ENCODE results near the gene HGFAC.

- TF ChIP-seq CTCF (conservative IDR thresholded peaks at IDR 0.05; ENCODE audit: low read depth, low read length) = no peak
- TF ChIP-seq EZH2 (IDR thresholded peaks at IDR 0.05; ENCODE audit: low read length, unreplicated experiment) = no peak
- TF ChIP-seq EZH2phosphoT487 (IDR thresholded peaks at IDR 0.05; ENCODE audit: borderline replicate concordance, low read length) = no peak
Measured at GRCh38 chr4:3422241-3422801, 19.4 kb upstream of the HGFAC start.
